NCI-H1417 treated with DMSO at 0.1 percent for 48 hours (cell line): ENCODE data around the gene VNN1.
"Not testable (repeated sequence)": the region's sequence is repeated elsewhere in the genome, so short reads cannot be mapped to it uniquely, and the experiment has no call there.

ENCODE experiments used
- DNase-seq: peaks from one replicate; lab custom pipeline; 2025; lab: John Stamatoyannopoulos, UW

The VNN1 gene

GRCh38 chr6:132719736-132720448, 6.0 kb upstream of the VNN1 start:
- no peak for DNase-seq

DNA sequence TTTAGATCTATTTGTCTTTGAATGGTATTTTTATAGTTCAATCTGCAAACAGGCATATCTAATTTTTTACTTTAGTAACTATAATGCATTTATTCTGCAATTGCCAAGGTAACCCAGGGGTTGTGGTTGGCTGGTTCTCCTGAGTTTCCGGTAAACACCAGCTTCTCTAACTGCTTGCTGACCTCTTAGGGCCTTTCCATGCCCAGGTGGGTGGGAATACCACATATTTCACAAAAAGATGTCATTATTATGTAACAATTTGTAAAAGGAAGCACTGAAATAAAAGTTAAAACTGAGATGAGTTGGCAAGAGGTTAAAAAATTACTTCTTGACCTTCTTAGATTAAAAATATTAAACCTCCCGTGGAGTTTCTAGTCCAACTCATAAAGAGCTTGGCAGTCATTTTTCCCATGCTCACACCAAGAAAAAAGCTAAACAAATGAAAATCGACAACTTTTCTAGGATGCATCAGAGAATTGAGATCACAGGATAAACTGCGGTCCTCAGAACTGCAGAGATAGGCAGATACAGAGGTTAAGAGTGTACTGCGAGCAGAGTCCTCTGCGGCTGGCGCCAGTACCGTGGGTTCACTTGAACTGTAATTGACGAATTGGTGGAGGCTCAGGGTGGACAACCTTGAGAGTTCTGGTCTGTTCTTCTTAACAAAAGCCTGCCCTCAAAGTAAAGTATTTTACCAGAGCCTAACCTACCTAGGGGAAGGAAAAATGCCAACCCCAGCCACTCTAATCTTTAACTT, 2.2 kb upstream of the VNN1 start:
- DNase-seq, result no peak

GRCh38 chr6:132715204-132715603, 1.3 kb upstream of the VNN1 start:
- DNase-seq, result no peak

GRCh38 chr6:132714160-132714559, 305 bp upstream of the VNN1 start:
- DNase-seq, result no peak

GRCh38 chr6:132712366-132712765, 1.5 kb downstream of the VNN1 start:
- DNase-seq, result no peak

DNA sequence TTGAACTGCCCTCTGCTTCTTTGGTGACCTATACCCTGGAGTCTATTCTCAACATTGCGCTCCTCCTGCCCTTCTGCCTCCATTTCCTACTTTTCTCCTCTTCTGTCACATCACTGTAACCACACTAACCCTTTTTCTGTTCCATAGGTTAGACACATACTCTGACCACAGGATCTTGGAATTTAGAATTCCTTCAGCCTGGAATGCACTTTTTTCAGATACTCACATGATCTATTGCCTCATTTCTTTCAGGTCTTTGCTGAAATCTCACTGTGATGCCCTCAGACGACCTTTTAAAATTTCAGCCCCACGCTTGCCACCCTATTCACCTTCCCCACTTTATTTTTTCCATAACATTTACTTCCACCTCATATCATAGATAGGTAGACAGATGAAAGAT, 5.1 kb downstream of the VNN1 start:
- no peak for DNase-seq

GRCh38 chr6:132708002-132708401, 5.9 kb downstream of the VNN1 start:
- no peak for DNase-seq

DNA sequence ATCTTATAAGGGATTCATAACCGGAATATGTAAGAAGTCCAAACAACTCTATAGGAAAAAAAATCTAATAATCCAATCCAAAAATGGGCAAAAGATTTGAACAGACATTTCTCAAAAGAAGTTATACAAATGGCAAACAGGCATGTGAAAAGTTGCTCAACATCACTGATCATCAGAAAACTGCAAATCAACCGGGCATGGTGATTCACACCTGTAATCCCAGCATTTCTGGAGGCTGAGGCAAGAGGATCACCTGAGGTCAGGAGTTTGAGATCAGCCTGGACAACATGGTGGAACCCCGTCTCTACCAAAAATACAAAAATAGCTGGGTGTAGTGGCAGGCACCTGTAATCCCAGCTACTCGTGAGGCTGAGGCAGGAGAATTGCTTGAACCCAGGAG, 7.1 kb downstream of the VNN1 start:
- not testable (repeated sequence) for DNase-seq

DNA sequence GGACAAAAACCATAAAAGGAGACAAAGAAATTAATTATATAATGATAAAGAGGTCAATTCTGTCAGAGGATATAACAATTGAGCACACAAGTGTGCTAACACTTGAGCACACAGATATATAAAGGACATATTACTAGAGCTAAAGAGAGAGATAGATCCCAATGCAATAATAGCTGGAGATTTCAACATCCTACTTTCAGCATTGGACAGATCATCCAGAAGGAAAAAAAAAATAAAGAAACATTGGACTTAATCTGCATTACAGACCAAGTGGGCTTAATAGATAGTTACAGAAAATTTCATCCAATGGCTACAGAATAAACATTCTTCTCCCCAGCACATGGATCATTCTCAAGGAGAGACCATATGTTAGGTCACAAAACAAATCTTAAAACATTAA, 9.9 kb downstream of the VNN1 start:
- no peak for DNase-seq

GRCh38 chr6:132698608-132699007, 15.2 kb downstream of the VNN1 start:
- DNase-seq, result no peak

DNA sequence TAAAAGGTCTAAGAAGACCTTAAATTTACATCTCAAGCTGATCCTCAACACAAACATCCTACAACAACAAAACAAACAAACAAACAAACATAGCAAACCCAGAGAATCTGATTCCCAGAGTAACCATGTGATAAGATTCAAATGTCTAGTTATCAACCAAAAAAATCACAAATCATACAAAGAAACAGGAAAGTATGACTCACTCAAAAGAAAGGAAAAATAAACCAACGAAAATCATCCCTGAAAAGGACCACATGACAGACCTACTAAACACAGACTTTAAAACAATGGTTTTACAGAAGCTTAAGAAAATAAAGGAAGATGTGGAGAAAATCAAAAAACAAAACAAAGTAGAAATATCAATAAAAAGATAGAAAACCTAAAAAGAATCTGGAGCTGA, 18.1 kb downstream of the VNN1 start:
- DNase-seq, result no peak

- DNase-seq, result no peak
Observed at GRCh38 chr6:132693478-132693877, 20.4 kb downstream of the VNN1 start.

GRCh38 chr6:132690678-132691077, 23.2 kb downstream of the VNN1 start:
- DNase-seq, result no peak

DNA sequence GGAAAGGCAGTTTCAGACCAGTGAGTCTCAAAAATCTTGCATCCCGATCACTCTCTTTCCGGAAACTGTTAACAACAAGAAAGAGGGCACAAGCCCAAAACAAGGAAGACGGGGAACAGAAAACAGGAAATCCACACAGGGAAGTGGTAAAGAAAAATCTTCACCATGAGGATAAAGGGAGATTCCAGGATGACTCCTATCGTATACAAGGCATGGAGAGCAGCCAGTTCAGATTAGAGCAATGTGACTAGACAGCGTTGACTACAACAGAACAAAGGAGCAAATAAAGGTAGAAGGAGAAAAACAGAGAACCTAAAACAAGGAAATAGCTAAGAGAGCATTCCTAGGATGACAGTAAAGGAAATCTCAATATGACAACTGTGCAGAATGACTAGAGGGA, 26.5 kb downstream of the VNN1 start:
- DNase-seq, result no peak

- DNase-seq, result no peak
Observed at GRCh38 chr6:132686531-132686930, 27.3 kb downstream of the VNN1 start.

DNA sequence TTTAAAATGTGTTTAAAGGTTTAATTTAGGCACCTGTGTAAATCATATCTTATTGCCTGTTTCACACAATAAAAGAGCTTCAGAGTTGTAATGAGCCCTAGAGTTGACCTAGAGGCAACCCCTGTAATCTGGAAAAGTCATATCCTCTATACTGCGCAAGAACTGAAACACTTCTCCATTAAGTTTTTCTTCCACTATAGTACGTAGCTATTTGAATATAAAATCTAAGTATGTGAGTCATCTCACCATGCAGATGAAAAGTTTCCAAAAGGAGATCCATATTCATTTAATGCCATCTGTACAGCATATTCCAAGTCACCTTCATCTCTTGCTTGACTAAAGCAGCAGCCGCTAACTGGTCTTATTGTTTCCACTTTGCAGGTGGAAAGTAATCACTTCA, 28.8 kb downstream of the VNN1 start:
- DNase-seq, result peak; percentile 5

GRCh38 chr6:132684272-132684671, 29.6 kb downstream of the VNN1 start:
- no peak for DNase-seq

DNA sequence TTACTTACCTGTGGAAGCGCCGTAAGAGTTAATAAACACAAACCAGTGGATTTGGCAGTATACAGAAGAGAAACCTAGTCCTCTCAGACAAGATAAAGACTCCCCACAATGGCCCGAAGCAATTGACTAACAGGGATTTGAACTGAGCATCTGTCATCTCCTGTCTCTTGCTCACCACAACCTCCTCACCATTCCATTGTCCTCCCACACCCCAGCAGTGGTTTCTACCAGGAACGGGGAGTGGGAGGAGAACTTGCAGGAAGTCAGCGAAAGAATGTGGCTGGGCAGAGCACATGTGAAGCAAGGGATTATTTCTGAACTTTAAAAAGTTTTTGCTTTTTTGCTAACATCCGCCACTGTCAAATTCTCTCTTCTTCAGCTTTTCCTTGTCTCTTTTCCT, 30.3 kb downstream of the VNN1 start:
- no peak for DNase-seq

DNA sequence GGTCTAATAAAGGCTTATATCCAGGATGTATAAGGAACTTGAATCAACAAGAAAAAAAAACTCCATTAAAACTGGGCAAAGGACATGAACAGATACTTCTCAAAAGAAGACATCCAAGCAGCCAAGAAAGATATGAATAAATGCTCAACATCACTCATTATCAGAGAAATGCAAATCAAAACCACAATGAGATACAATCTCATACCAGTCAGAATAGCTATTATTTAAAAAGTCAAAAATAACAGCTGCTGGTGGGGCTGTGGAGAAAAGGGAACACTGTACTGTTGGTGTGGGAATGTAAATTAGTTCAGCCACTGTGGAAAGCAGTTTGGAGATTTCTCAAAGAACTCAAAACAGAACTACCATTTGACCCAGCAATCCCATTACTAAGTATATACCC, 34.8 kb downstream of the VNN1 start:
- DNase-seq, result not testable (repeated sequence)

DNA sequence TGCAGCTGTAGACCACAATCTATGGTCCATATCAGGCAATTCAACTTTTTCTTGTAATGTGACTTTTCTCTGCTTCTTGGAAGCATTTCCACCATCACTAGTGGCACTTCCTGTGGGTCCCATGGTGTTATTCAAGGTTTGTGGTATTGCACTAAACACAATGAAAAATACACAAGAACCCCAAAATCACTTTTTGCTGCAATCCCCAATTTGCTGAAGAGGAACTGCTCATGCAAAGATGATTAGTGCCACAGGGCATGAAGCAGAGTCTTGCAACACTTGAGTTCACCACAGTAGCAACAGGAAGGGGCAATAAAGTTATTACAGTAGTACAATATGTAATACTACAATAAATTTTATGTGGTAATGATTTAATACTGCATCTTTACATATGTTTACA, 38.1 kb downstream of the VNN1 start:
- DNase-seq, result no peak

DNA sequence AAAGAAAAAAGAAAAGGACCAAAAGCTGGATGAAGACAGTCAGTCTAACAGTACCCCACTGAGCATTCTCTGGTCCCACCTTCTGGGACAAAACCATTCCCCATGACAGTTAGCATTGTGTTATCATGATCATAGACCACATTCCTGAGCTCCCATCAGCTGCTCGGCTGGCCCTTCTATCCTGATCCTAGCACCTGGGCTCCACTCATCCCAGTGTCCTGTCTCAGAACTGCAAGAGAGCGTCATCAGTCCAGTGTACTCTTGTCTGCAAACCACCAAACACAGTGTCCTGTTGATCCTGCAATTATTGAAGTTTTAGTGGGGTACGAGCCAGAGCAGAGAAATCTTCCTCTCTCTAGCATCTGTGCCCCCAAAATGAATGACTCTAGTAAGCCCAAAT, 38.9 kb downstream of the VNN1 start:
- DNase-seq, result no peak

DNA sequence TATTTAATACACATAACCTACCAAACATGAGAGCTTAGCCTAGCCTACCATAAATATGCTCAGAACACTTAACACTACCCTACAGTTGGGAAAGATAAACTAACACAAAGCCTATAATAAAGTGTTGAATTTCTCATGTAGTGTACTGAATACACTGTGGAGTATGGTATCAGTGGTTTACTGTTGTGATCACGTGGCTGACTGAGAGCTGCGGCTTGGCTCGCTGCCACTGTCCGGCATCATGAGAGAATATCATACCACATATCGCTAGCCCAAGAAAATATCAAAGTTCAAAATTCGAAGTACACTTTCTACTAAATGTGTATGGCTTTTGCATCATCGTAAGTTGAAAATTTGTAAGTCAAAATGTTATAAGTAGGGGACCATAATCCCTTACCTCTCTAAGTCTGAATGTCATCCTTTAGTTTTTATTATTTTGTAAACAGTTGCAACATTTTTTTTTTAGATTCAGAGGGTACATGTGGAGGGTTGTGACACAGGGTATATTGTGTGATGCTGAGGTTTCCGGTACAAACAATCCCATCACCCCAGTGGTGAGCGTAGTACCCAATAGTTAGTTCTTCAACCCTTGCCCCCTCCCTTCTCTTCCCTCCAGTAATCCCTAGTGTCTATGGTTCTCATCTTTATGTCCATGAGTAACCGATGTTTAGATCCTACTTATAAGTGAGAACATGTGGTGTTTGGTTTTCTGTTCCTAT, 40.3 kb downstream of the VNN1 start:
- no peak for DNase-seq

GRCh38 chr6:132671295-132671694, 42.6 kb downstream of the VNN1 start:
- DNase-seq, result no peak
